ENCODE data around the gene ATF6. TPM values are rescaled to one million over a fixed set of nuclear protein-coding genes. Genes with fewer than 3 reads are reported as not detected.

Gene ATF6
- total RNA-seq, 2 experiments from 2014 or later = 16.2 to 17.1 TPM

DNA sequence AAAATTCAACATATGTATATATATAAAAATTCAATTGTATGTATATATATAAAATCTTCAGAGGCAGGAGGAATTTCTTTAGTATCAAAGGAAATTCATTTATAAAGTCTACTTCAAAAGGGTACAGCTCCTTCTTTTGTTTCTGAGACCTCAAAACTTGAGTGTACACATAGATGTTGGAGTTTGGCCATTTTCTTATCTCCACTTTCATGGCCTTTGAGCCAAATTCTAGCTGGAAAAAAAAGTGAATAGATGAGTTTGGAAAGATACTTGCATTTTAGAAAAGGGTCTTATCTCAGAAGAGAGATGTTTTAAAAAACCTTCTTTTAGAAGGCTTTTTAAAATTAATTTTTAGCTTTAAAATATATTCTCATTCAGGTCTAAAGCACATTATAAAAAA lies 103.2 kb downstream of the ATF6 start:
- H3K4me1 ChIP-seq (ENCODE audit: insufficient read depth, low read length) = no peaks in the 10 kb centered on the region
- peaks cover 6% of the 10 kb centered on the region for H3K4me1 Mint-ChIP-seq (ENCODE audit: low read depth)
- no peak overlapping the region for H3K4me3 Mint-ChIP-seq
- TF ChIP-seq, protein P1, sequence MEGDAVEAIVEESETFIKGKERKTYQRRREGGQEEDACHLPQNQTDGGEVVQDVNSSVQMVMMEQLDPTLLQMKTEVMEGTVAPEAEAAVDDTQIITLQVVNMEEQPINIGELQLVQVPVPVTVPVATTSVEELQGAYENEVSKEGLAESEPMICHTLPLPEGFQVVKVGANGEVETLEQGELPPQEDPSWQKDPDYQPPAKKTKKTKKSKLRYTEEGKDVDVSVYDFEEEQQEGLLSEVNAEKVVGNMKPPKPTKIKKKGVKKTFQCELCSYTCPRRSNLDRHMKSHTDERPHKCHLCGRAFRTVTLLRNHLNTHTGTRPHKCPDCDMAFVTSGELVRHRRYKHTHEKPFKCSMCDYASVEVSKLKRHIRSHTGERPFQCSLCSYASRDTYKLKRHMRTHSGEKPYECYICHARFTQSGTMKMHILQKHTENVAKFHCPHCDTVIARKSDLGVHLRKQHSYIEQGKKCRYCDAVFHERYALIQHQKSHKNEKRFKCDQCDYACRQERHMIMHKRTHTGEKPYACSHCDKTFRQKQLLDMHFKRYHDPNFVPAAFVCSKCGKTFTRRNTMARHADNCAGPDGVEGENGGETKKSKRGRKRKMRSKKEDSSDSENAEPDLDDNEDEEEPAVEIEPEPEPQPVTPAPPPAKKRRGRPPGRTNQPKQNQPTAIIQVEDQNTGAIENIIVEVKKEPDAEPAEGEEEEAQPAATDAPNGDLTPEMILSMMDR (IDR thresholded peaks at IDR 0.05) = no peak
- peaks cover 71% of the 10 kb centered on the region for H3K36me3 Mint-ChIP-seq (ENCODE audit: low read depth)
- no peak overlapping the region for H3K27ac ChIP-seq (ENCODE audit: low read depth in 1 of 2, low read length in 2 of 2)
- intact Hi-C loops (cut with DNase I, micrococcal nuclease) = loop anchor here in 1 of 2 experiments (10.0 kb wide), 1 partner anchor 74 kb away; no protein-coding TSS in a partner anchor
- ChIA-PET CTCF (no interaction called here), POLR2A (no interaction called here)
- ATAC-seq (ENCODE audit: poor library complexity) = no peak
- H3K36me3 ChIP-seq (ENCODE audit: insufficient read depth, low read length) = peaks cover 7% of the 10 kb centered on the region
- no peak overlapping the region for H3K27ac Mint-ChIP-seq
- no peaks in the 10 kb centered on the region for H3K27me3 ChIP-seq (ENCODE audit: control insufficient read depth in 1 of 2, insufficient read depth in 2 of 2, low read length in 2 of 2)
- DNase-seq = no peak
- H3K9me3 ChIP-seq (ENCODE audit: control insufficient read depth in 1 of 2, insufficient read depth in 1 of 2, low read length in 2 of 2) = no peaks in the 10 kb centered on the region
- H3K27me3 Mint-ChIP-seq = no peaks in the 10 kb centered on the region
- H3K4me3 ChIP-seq (ENCODE audit: low read length) = no peak overlapping the region
- H3K9me3 Mint-ChIP-seq = no peaks in the 10 kb centered on the region

GRCh38 chr1:161872506-161872905 lies 106.4 kb downstream of the ATF6 start:
- ChIA-PET CTCF (no interaction called here), POLR2A (no interaction called here)
- H3K4me3 Mint-ChIP-seq = no peak overlapping the region
- no peaks in the 10 kb centered on the region for H3K27me3 Mint-ChIP-seq
- intact Hi-C loops (cut with DNase I, micrococcal nuclease) = no loop called here
- peaks cover 50% of the 10 kb centered on the region for H3K36me3 Mint-ChIP-seq (ENCODE audit: low read depth)
- ATAC-seq (ENCODE audit: poor library complexity) = no peak
- H3K4me3 ChIP-seq (ENCODE audit: low read length) = no peak overlapping the region
- DNase-seq = no peak
- no peak overlapping the region for H3K27ac ChIP-seq (ENCODE audit: low read depth in 1 of 2, low read length in 2 of 2)
- H3K9me3 Mint-ChIP-seq = no peaks in the 10 kb centered on the region
- no peaks in the 10 kb centered on the region for H3K9me3 ChIP-seq (ENCODE audit: control insufficient read depth in 1 of 2, insufficient read depth in 1 of 2, low read length in 2 of 2)
- no peaks in the 10 kb centered on the region for H3K36me3 ChIP-seq (ENCODE audit: insufficient read depth, low read length)
- H3K27me3 ChIP-seq (ENCODE audit: control insufficient read depth in 1 of 2, insufficient read depth in 2 of 2, low read length in 2 of 2) = no peaks in the 10 kb centered on the region
- H3K27ac Mint-ChIP-seq = no peak overlapping the region
- H3K4me1 ChIP-seq (ENCODE audit: insufficient read depth, low read length) = no peaks in the 10 kb centered on the region
- no peaks in the 10 kb centered on the region for H3K4me1 Mint-ChIP-seq (ENCODE audit: low read depth)
- TF ChIP-seq, protein P1 (IDR thresholded peaks at IDR 0.05) = no peak

DNA sequence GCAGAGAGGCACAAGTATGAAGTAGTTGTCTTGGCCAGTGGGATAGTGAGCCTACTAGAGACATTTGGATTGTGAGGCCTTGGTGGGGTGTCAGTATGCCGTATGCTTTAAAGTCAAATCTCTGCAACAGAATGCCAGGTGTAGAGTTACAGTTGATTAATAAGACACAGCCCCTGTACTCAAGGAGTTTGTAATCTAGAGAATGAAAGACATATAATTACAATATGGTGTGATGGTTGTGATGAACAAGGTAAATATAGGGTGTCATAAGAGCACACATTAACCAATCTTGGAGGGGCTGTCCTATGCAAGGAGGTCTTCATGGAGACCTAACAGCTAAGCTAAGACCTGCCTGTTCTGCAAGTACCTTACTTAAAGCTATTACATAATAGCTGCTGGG lies 113.1 kb downstream of the ATF6 start:
- Mint-ChIP-seq H3K9me3 (no peaks in the 10 kb centered on the region), H3K36me3 (ENCODE audit: low read depth) (peaks cover 8% of the 10 kb centered on the region), H3K27me3 (no peaks in the 10 kb centered on the region), H3K4me1 (ENCODE audit: low read depth) (no peaks in the 10 kb centered on the region), H3K27ac (no peak overlapping the region), H3K4me3 (no peak overlapping the region)
- H3K27me3 ChIP-seq (ENCODE audit: control insufficient read depth in 1 of 2, insufficient read depth in 2 of 2, low read length in 2 of 2) = no peaks in the 10 kb centered on the region
- H3K9me3 ChIP-seq (ENCODE audit: control insufficient read depth in 1 of 2, insufficient read depth in 1 of 2, low read length in 2 of 2) = no peaks in the 10 kb centered on the region
- ChIA-PET POLR2A (no interaction called here), CTCF (no interaction called here)
- no peak overlapping the region for H3K4me3 ChIP-seq (ENCODE audit: low read length)
- TF ChIP-seq, protein P1 (IDR thresholded peaks at IDR 0.05) = no peak
- ATAC-seq (ENCODE audit: poor library complexity) (no peak), DNase-seq (no peak)
- no peaks in the 10 kb centered on the region for H3K36me3 ChIP-seq (ENCODE audit: insufficient read depth, low read length)
- no peaks in the 10 kb centered on the region for H3K4me1 ChIP-seq (ENCODE audit: insufficient read depth, low read length)
- intact Hi-C loops (cut with DNase I, micrococcal nuclease) = no loop called here
- no peak overlapping the region for H3K27ac ChIP-seq (ENCODE audit: low read depth in 1 of 2, low read length in 2 of 2)
